ENCODE results near the gene SHC4.
"Not testable (repeated sequence)": the region's sequence is repeated elsewhere in the genome, so short reads cannot be mapped to it uniquely, and the experiment has no call there.

Gene SHC4

GRCh38 chr15:48828906-48829305, 134.8 kb downstream of the SHC4 start:
- no peak for DNase-seq

GRCh38 chr15:48828471-48828870, 135.2 kb downstream of the SHC4 start:
- no peak for DNase-seq

GRCh38 chr15:48825075-48825474, 138.6 kb downstream of the SHC4 start:
- DNase-seq, result no peak

GRCh38 chr15:48823706-48824105, 140.0 kb downstream of the SHC4 start:
- DNase-seq, result no peak

- peak; percentile 73 for DNase-seq
Measured at GRCh38 chr15:48823237-48823636, 140.5 kb downstream of the SHC4 start.

GRCh38 chr15:48814286-48814685, 149.4 kb downstream of the SHC4 start:
- DNase-seq, result no peak

- no peak for DNase-seq
Measured at GRCh38 chr15:48811325-48811958, 152.3 kb downstream of the SHC4 start.

GRCh38 chr15:48810414-48811324, 153.1 kb downstream of the SHC4 start, which contains the start of gene CEP152:
Gene CEP152 (minus strand): TSS chr15:48811069. CDS start chr15:48805649, 5,420 bp downstream.
- DNase-seq, result peak; percentile 100

- peak; percentile 68 for DNase-seq
Measured at GRCh38 chr15:48806151-48806550, 157.6 kb downstream of the SHC4 start.

GRCh38 chr15:48805591-48805990, 158.1 kb downstream of the SHC4 start:
- peak; percentile 28 for DNase-seq

- DNase-seq, result no peak
Measured at GRCh38 chr15:48803877-48804276, 159.8 kb downstream of the SHC4 start.

- DNase-seq, result peak; percentile 94
Measured at GRCh38 chr15:48802867-48803266, 160.9 kb downstream of the SHC4 start.

GRCh38 chr15:48802257-48802656, 161.5 kb downstream of the SHC4 start:
- no peak for DNase-seq

GRCh38 chr15:48800811-48801455, 162.8 kb downstream of the SHC4 start:
- DNase-seq, result peak; percentile 38

- DNase-seq, result no peak
Measured at GRCh38 chr15:48800245-48800644, 163.5 kb downstream of the SHC4 start.

- no peak for DNase-seq
Measured at GRCh38 chr15:48798319-48798718, 165.4 kb downstream of the SHC4 start.

- peak; percentile 35 for DNase-seq
Measured at GRCh38 chr15:48796930-48797329, 166.8 kb downstream of the SHC4 start.

GRCh38 chr15:48796521-48796920, 167.2 kb downstream of the SHC4 start:
- no peak for DNase-seq

- DNase-seq, result no peak
Measured at GRCh38 chr15:48795901-48796300, 167.8 kb downstream of the SHC4 start.

- DNase-seq, result no peak
Measured at GRCh38 chr15:48794697-48795134, 169.0 kb downstream of the SHC4 start.

GRCh38 chr15:48792408-48792807, 171.3 kb downstream of the SHC4 start:
- DNase-seq, result no peak

GRCh38 chr15:48790466-48791115, 173.1 kb downstream of the SHC4 start:
- DNase-seq, result not testable (repeated sequence)

- DNase-seq, result no peak
Measured at GRCh38 chr15:48785712-48786111, 178.0 kb downstream of the SHC4 start.
